ENCODE measurements around the gene GMPPA. TPM values are rescaled to one million over a fixed set of nuclear protein-coding genes. Genes with fewer than 3 reads are reported as not detected.

GMPPA gene
- total and polyA plus RNA-seq, 4 donors = 20.2 to 59.4 (median 43.4) TPM

DNA sequence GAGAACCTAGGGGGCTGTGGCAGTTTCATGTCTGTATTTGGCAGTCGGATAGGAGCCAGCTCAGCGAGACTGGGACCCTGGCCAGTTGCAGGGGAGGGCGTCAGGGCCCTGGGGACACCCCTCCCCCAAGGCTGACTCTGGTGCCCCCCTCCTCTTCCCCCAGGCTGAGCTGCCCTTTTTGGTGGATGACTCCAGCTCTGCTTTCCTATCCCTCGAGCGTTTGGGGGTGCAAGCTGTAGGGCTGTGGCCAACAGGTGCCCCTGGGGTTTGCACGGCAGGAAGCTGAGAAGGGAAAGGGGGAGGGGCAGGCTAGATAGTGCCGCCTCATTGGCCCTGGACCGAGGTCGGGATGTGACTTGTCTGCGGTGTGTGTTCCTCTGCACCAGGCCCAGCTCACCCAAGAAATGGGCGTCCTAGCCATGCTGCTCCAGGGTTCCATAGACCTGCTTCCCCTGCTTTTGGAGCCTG lies 37.6 kb upstream of the GMPPA start:
- WGBS = 27% methylated on average over 11 of the region's 11 CpGs
- H3K9ac ChIP-seq (ENCODE audit: low read depth in 1 of 2, low read length in 2 of 2) = no peak overlapping the region
- no peaks in the 10 kb centered on the region for H3K4me1 ChIP-seq (ENCODE audit: control insufficient read depth in 4 of 4, insufficient read depth in 4 of 4, low read length in 3 of 4)
- H3K27me3 ChIP-seq (ENCODE audit: control insufficient read depth in 4 of 4, insufficient read depth in 4 of 4, low read length in 3 of 4) = peaks cover 0 to 2% (median 0%) of the 10 kb centered on the region in 4 donors
- no peak for DNase-seq (ENCODE audit: low spot score)
- no peak overlapping the region for H3K4me3 ChIP-seq (ENCODE audit: low read depth in 1 of 3, low read length in 3 of 3)
- H3K27ac ChIP-seq (ENCODE audit: low read depth in 1 of 2, low read length in 2 of 2) = no peak overlapping the region
- no peaks in the 10 kb centered on the region for H3K36me3 ChIP-seq (ENCODE audit: control insufficient read depth in 4 of 4, insufficient read depth in 3 of 4, low read depth in 1 of 4, low read length in 3 of 4)
- no peak for TF ChIP-seq HNF4A (conservative IDR thresholded peaks at IDR 0.05)
- no peak for TF ChIP-seq GABPA (IDR thresholded peaks at IDR 0.05 in 1 of 2, conservative IDR thresholded peaks at IDR 0.05 in 1 of 2)
- TF ChIP-seq NR2F2 (IDR thresholded peaks at IDR 0.05) = no peak
- no peak for TF ChIP-seq EGR1 (IDR thresholded peaks at IDR 0.05; ENCODE audit: low read depth in 2 of 2)
- TF ChIP-seq RXRA (IDR thresholded peaks at IDR 0.05) = no peak
- no peak for TF ChIP-seq MAX (IDR thresholded peaks at IDR 0.05)
- no peak for TF ChIP-seq TAF1 (conservative IDR thresholded peaks at IDR 0.05)
- no peak for TF ChIP-seq FOXA2 (IDR thresholded peaks at IDR 0.05)
- TF ChIP-seq, protein P1, sequence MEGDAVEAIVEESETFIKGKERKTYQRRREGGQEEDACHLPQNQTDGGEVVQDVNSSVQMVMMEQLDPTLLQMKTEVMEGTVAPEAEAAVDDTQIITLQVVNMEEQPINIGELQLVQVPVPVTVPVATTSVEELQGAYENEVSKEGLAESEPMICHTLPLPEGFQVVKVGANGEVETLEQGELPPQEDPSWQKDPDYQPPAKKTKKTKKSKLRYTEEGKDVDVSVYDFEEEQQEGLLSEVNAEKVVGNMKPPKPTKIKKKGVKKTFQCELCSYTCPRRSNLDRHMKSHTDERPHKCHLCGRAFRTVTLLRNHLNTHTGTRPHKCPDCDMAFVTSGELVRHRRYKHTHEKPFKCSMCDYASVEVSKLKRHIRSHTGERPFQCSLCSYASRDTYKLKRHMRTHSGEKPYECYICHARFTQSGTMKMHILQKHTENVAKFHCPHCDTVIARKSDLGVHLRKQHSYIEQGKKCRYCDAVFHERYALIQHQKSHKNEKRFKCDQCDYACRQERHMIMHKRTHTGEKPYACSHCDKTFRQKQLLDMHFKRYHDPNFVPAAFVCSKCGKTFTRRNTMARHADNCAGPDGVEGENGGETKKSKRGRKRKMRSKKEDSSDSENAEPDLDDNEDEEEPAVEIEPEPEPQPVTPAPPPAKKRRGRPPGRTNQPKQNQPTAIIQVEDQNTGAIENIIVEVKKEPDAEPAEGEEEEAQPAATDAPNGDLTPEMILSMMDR (IDR thresholded peaks at IDR 0.05; ENCODE audit: low read depth, low read length, missing input control) = no peak
- no peak for TF ChIP-seq JUND (IDR thresholded peaks at IDR 0.05)
- TF ChIP-seq HNF4G (IDR thresholded peaks at IDR 0.05) = no peak
- TF ChIP-seq FOXA1 (IDR thresholded peaks at IDR 0.05) = no peak
- TF ChIP-seq REST (IDR thresholded peaks at IDR 0.05) = no peak
- TF ChIP-seq RAD21 (IDR thresholded peaks at IDR 0.05) = no peak
- TF ChIP-seq, protein P2, sequence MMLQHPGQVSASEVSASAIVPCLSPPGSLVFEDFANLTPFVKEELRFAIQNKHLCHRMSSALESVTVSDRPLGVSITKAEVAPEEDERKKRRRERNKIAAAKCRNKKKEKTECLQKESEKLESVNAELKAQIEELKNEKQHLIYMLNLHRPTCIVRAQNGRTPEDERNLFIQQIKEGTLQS (IDR thresholded peaks at IDR 0.05) = no peak
- TF ChIP-seq YY1 (IDR thresholded peaks at IDR 0.05) = no peak
- H3K9me3 ChIP-seq (ENCODE audit: control insufficient read depth in 4 of 4, low read length in 3 of 4) = no peaks in the 10 kb centered on the region

- peaks cover 0 to 2% (median 0%) of the 10 kb centered on the region in 4 donors for H3K27me3 ChIP-seq (ENCODE audit: control insufficient read depth in 4 of 4, insufficient read depth in 4 of 4, low read length in 3 of 4)
- no peaks in the 10 kb centered on the region for H3K36me3 ChIP-seq (ENCODE audit: control insufficient read depth in 4 of 4, insufficient read depth in 3 of 4, low read depth in 1 of 4, low read length in 3 of 4)
- no peaks in the 10 kb centered on the region for H3K4me1 ChIP-seq (ENCODE audit: control insufficient read depth in 4 of 4, insufficient read depth in 4 of 4, low read length in 3 of 4)
- no peak overlapping the region for H3K4me3 ChIP-seq (ENCODE audit: low read depth in 1 of 3, low read length in 3 of 3)
- H3K9me3 ChIP-seq (ENCODE audit: control insufficient read depth in 4 of 4, low read length in 3 of 4) = no peaks in the 10 kb centered on the region
- DNase-seq (ENCODE audit: low spot score) = no peak
- no peak overlapping the region for H3K27ac ChIP-seq (ENCODE audit: low read depth in 1 of 2, low read length in 2 of 2)
- no peak overlapping the region for H3K9ac ChIP-seq (ENCODE audit: low read depth in 1 of 2, low read length in 2 of 2)
- TF ChIP-seq RXRA (IDR thresholded peaks at IDR 0.05) (no peak), SP1 (IDR thresholded peaks at IDR 0.05) (no peak), ZBTB33 (IDR thresholded peaks at IDR 0.05) (no peak), REST (IDR thresholded peaks at IDR 0.05) (no peak), YY1 (IDR thresholded peaks at IDR 0.05) (no peak), TAF1 (conservative IDR thresholded peaks at IDR 0.05) (no peak), MAX (IDR thresholded peaks at IDR 0.05) (no peak), EGR1 (IDR thresholded peaks at IDR 0.05; ENCODE audit: low read depth in 2 of 2) (no peak), FOXA2 (IDR thresholded peaks at IDR 0.05) (no peak), RAD21 (IDR thresholded peaks at IDR 0.05) (no peak), GABPA (IDR thresholded peaks at IDR 0.05 in 1 of 2, conservative IDR thresholded peaks at IDR 0.05 in 1 of 2) (no peak), NR2F2 (IDR thresholded peaks at IDR 0.05) (no peak), HNF4G (IDR thresholded peaks at IDR 0.05) (no peak), FOXA1 (IDR thresholded peaks at IDR 0.05) (no peak), JUND (IDR thresholded peaks at IDR 0.05) (no peak)
- TF ChIP-seq, protein P2 (IDR thresholded peaks at IDR 0.05) = no peak
- WGBS = 90% methylated on average over 14 of the region's 14 CpGs
Observed at GRCh38 chr2:219461669-219462068, 37.0 kb upstream of the GMPPA start.

All from liver (tissue), 9 donors.